ENCODE data around the gene CD99L2.

Gene CD99L2

GRCh38 chrX:150898343-150899190 lies at the start of gene CD99L2:
Gene CD99L2, minus strand, starts transcription at chrX:150898668. Its CDS starts 80 bp downstream, at chrX:150898588.
- H3K36me3 Mint-ChIP-seq, result no peaks in the 10 kb centered on the region
- H3K4me1 Mint-ChIP-seq, result peaks cover 6% of the 10 kb centered on the region
- peak within 1 kb of the TSS; percentile 92 for H3K4me3 Mint-ChIP-seq
- H3K27me3 Mint-ChIP-seq, result no peaks in the 10 kb centered on the region
- peak; percentile 97 for ATAC-seq
- H3K9me3 Mint-ChIP-seq, result no peaks in the 10 kb centered on the region
- H3K27ac Mint-ChIP-seq, result no peak within 1 kb of the TSS

- Mint-ChIP-seq H3K4me3 (no peak overlapping the region), H3K27ac (no peak overlapping the region), H3K36me3 (no peaks in the 10 kb centered on the region), H3K27me3 (peaks cover 3% of the 10 kb centered on the region), H3K4me1 (no peaks in the 10 kb centered on the region), H3K9me3 (no peaks in the 10 kb centered on the region)
- no peak for ATAC-seq
Observed at GRCh38 chrX:150944233-150944632, 45.8 kb upstream of the CD99L2 start.

- Mint-ChIP-seq H3K9me3 (no peaks in the 10 kb centered on the region), H3K4me1 (no peaks in the 10 kb centered on the region), H3K27me3 (no peaks in the 10 kb centered on the region), H3K27ac (no peak overlapping the region), H3K36me3 (no peaks in the 10 kb centered on the region), H3K4me3 (no peak overlapping the region)
- no peak for ATAC-seq
Observed at GRCh38 chrX:150942942-150943594, 44.6 kb upstream of the CD99L2 start.

- Mint-ChIP-seq H3K4me1 (no peaks in the 10 kb centered on the region), H3K27ac (no peak overlapping the region), H3K36me3 (no peaks in the 10 kb centered on the region), H3K27me3 (no peaks in the 10 kb centered on the region), H3K4me3 (no peak overlapping the region), H3K9me3 (peaks cover 4% of the 10 kb centered on the region)
- ATAC-seq, result no peak
Observed at GRCh38 chrX:150941580-150941979, 43.1 kb upstream of the CD99L2 start.

- H3K27ac Mint-ChIP-seq, result no peak overlapping the region
- H3K9me3 Mint-ChIP-seq, result peaks cover 4% of the 10 kb centered on the region
- no peaks in the 10 kb centered on the region for H3K36me3 Mint-ChIP-seq
Observed at GRCh38 chrX:150940844-150941495, 42.5 kb upstream of the CD99L2 start.

GRCh38 chrX:150936556-150936955 lies 38.1 kb upstream of the CD99L2 start:
- Mint-ChIP-seq H3K9me3 (peaks cover 4% of the 10 kb centered on the region), H3K27me3 (no peaks in the 10 kb centered on the region), H3K4me3 (no peak overlapping the region), H3K27ac (no peak overlapping the region), H3K36me3 (no peaks in the 10 kb centered on the region), H3K4me1 (no peaks in the 10 kb centered on the region)
- no peak for ATAC-seq

More at GRCh38 chrX:150940844-150941495, 42.5 kb upstream of the CD99L2 start:
- H3K4me1 Mint-ChIP-seq, result no peaks in the 10 kb centered on the region
- H3K4me3 Mint-ChIP-seq, result no peak overlapping the region
- no peak for ATAC-seq
- no peaks in the 10 kb centered on the region for H3K27me3 Mint-ChIP-seq

- H3K9me3 Mint-ChIP-seq, result peaks cover 4% of the 10 kb centered on the region
- H3K27me3 Mint-ChIP-seq, result no peaks in the 10 kb centered on the region
- no peaks in the 10 kb centered on the region for H3K36me3 Mint-ChIP-seq
- H3K27ac Mint-ChIP-seq, result no peak overlapping the region
- H3K4me3 Mint-ChIP-seq, result no peak overlapping the region
- H3K4me1 Mint-ChIP-seq, result no peaks in the 10 kb centered on the region
- ATAC-seq, result no peak
Observed at GRCh38 chrX:150935467-150935866, 37.0 kb upstream of the CD99L2 start.

- no peak overlapping the region for H3K4me3 Mint-ChIP-seq
- H3K27me3 Mint-ChIP-seq, result no peaks in the 10 kb centered on the region
- peaks cover 4% of the 10 kb centered on the region for H3K9me3 Mint-ChIP-seq
- H3K4me1 Mint-ChIP-seq, result no peaks in the 10 kb centered on the region
- H3K27ac Mint-ChIP-seq, result no peak overlapping the region
- H3K36me3 Mint-ChIP-seq, result no peaks in the 10 kb centered on the region
- ATAC-seq, result no peak
Observed at GRCh38 chrX:150934453-150934852, 36.0 kb upstream of the CD99L2 start.

GRCh38 chrX:150933945-150934350 lies 35.5 kb upstream of the CD99L2 start:
- no peak for ATAC-seq
- H3K4me1 Mint-ChIP-seq, result no peaks in the 10 kb centered on the region
- no peak overlapping the region for H3K4me3 Mint-ChIP-seq
- no peaks in the 10 kb centered on the region for H3K27me3 Mint-ChIP-seq
- H3K36me3 Mint-ChIP-seq, result no peaks in the 10 kb centered on the region
- peaks cover 4% of the 10 kb centered on the region for H3K9me3 Mint-ChIP-seq
- H3K27ac Mint-ChIP-seq, result no peak overlapping the region

GRCh38 chrX:150929058-150929457 lies 30.6 kb upstream of the CD99L2 start:
- Mint-ChIP-seq H3K9me3 (peaks cover under 1% of the 10 kb centered on the region), H3K4me1 (no peaks in the 10 kb centered on the region), H3K27ac (no peak overlapping the region), H3K36me3 (no peaks in the 10 kb centered on the region), H3K27me3 (no peaks in the 10 kb centered on the region), H3K4me3 (no peak overlapping the region)
- no peak for ATAC-seq

GRCh38 chrX:150926791-150927190 lies 28.3 kb upstream of the CD99L2 start:
- H3K27ac Mint-ChIP-seq, result no peak overlapping the region
- H3K9me3 Mint-ChIP-seq, result peaks cover 2% of the 10 kb centered on the region
- H3K27me3 Mint-ChIP-seq, result no peaks in the 10 kb centered on the region
- no peak overlapping the region for H3K4me3 Mint-ChIP-seq
- H3K36me3 Mint-ChIP-seq, result no peaks in the 10 kb centered on the region
- H3K4me1 Mint-ChIP-seq, result no peaks in the 10 kb centered on the region
- no peak for ATAC-seq

- no peak for ATAC-seq
- no peak overlapping the region for H3K27ac Mint-ChIP-seq
- H3K9me3 Mint-ChIP-seq, result peaks cover 2% of the 10 kb centered on the region
- no peaks in the 10 kb centered on the region for H3K4me1 Mint-ChIP-seq
- H3K27me3 Mint-ChIP-seq, result no peaks in the 10 kb centered on the region
- no peak overlapping the region for H3K4me3 Mint-ChIP-seq
- H3K36me3 Mint-ChIP-seq, result no peaks in the 10 kb centered on the region
Observed at GRCh38 chrX:150926304-150926703, 27.8 kb upstream of the CD99L2 start.

GRCh38 chrX:150919401-150919800 lies 20.9 kb upstream of the CD99L2 start:
- Mint-ChIP-seq H3K27me3 (no peaks in the 10 kb centered on the region), H3K36me3 (no peaks in the 10 kb centered on the region), H3K4me1 (no peaks in the 10 kb centered on the region), H3K27ac (no peak overlapping the region), H3K9me3 (peaks cover 2% of the 10 kb centered on the region), H3K4me3 (no peak overlapping the region)
- no peak for ATAC-seq

GRCh38 chrX:150913511-150913910 lies 15.0 kb upstream of the CD99L2 start:
- H3K36me3 Mint-ChIP-seq, result no peaks in the 10 kb centered on the region
- H3K27me3 Mint-ChIP-seq, result peaks cover 9% of the 10 kb centered on the region
- H3K4me3 Mint-ChIP-seq, result no peak overlapping the region
- no peak for ATAC-seq
- no peaks in the 10 kb centered on the region for H3K4me1 Mint-ChIP-seq
- H3K27ac Mint-ChIP-seq, result no peak overlapping the region
- no peaks in the 10 kb centered on the region for H3K9me3 Mint-ChIP-seq

GRCh38 chrX:150907474-150907873 lies 9.0 kb upstream of the CD99L2 start:
- no peaks in the 10 kb centered on the region for H3K27me3 Mint-ChIP-seq
- no peak overlapping the region for H3K4me3 Mint-ChIP-seq
- no peak for ATAC-seq
- no peak overlapping the region for H3K27ac Mint-ChIP-seq
- H3K4me1 Mint-ChIP-seq, result no peaks in the 10 kb centered on the region
- no peaks in the 10 kb centered on the region for H3K9me3 Mint-ChIP-seq
- no peaks in the 10 kb centered on the region for H3K36me3 Mint-ChIP-seq
